Measurements from ENCODE around the gene PLXNB2. TPM values are rescaled to one million over a fixed set of nuclear protein-coding genes. Genes with fewer than 3 reads are reported as not detected.

PLXNB2 gene
- total and polyA plus RNA-seq, 2 of the 4 experiments (the other 2 are of a cell fraction) = 73.1 to 202 TPM

GRCh38 chr22:50313600-50313999 lies 6.2 kb upstream of the PLXNB2 start:
- peaks cover 5% of the 10 kb centered on the region for H3K4me1 ChIP-seq (ENCODE audit: control insufficient read depth, insufficient read depth, low read length)
- POLR2A ChIA-PET (ENCODE audit: unreplicated experiment) = no interaction called here
- H3K4ac ChIP-seq (ENCODE audit: low read depth, low read length) = no peak overlapping the region
- H3K9me3 ChIP-seq (ENCODE audit: control insufficient read depth, insufficient read depth, low read length) = no peaks in the 10 kb centered on the region
- H2AK5ac ChIP-seq (ENCODE audit: low read depth, low read length) = no peak overlapping the region
- H4K20me1 ChIP-seq (ENCODE audit: insufficient read depth, low read length) = no peaks in the 10 kb centered on the region
- no peak overlapping the region for H2BK120ac ChIP-seq (ENCODE audit: low read depth, low read length)
- H3K27ac ChIP-seq (ENCODE audit: insufficient read depth, low read length) = no peak overlapping the region
- H3K36me3 ChIP-seq (ENCODE audit: control insufficient read depth, insufficient read depth, low read length) = no peaks in the 10 kb centered on the region
- no peak overlapping the region for H4K8ac ChIP-seq (ENCODE audit: low read depth in 2 of 2, low read length in 2 of 2)
- CTCF ChIA-PET = no interaction called here
- H3K4me2 ChIP-seq (ENCODE audit: low read depth, low read length) = no peak overlapping the region
- H3K56ac ChIP-seq (ENCODE audit: extremely low read depth, insufficient read depth, low read length) = no peak overlapping the region
- H3K4me3 ChIP-seq (ENCODE audit: insufficient read depth, low read depth, low read length) = no peak overlapping the region
- H2BK15ac ChIP-seq (ENCODE audit: low read depth, low read length) = no peak overlapping the region
- H3K9ac ChIP-seq (ENCODE audit: low read depth, low read length) = no peak overlapping the region
- intact Hi-C loops (cut with micrococcal nuclease) (no loop called here), in situ Hi-C loops (cut with MboI; ENCODE audit: low sequenced_read_pairs) (no loop called here), dilution Hi-C loops (cut with HindIII; ENCODE audit: low sequenced_read_pairs, unreplicated experiment) (no loop called here)
- no peak overlapping the region for H2AK9ac ChIP-seq (replicated peaks; ENCODE audit: low read depth, low read length, poor library complexity)
- no peak overlapping the region for H4K5ac ChIP-seq (ENCODE audit: low read depth, low read length)
- no CpG with 5 or more reads among the region's 17 CpGs for WGBS, 2 experiments (ENCODE audit: extremely low coverage in 2 of 2, insufficient read length in 1 of 2)
- H2BK20ac ChIP-seq (ENCODE audit: low read depth, low read length) = no peak overlapping the region
- no peak overlapping the region for H4K91ac ChIP-seq (ENCODE audit: insufficient read depth, low read depth, low read length)
- no peak overlapping the region for H3K18ac ChIP-seq (ENCODE audit: low read depth, low read length)
- TF ChIP-seq RCOR1 (IDR thresholded peaks at IDR 0.05; ENCODE audit: insufficient replicate concordance, low read length) (no peak), ELK1 (IDR thresholded peaks at IDR 0.05; ENCODE audit: borderline replicate concordance, low read depth, low read length) (no peak)
- H3K27me3 ChIP-seq (ENCODE audit: control insufficient read depth, insufficient read depth, low read length) = peaks cover 3% of the 10 kb centered on the region; the same call in 1 of the 2 replicates
- no peak overlapping the region for H2AFZ ChIP-seq (replicated peaks; ENCODE audit: low read length, poor library complexity)
- no peak for DNase-seq
- no peak overlapping the region for H2BK5ac ChIP-seq (ENCODE audit: low read depth, low read length, poor library complexity, severe bottlenecking)
- H3K14ac ChIP-seq (replicated peaks; ENCODE audit: low read depth, low read length) = no peak overlapping the region
- H3K79me1 ChIP-seq (ENCODE audit: low read depth in 1 of 2, low read length in 2 of 2) = no peaks in the 10 kb centered on the region
- no TSS peak for BruUV-seq (replicated peaks)
- ATAC-seq (ENCODE audit: low read depth) = no peak
- H3K9me1 ChIP-seq (ENCODE audit: insufficient read depth, low read length) = no peaks in the 10 kb centered on the region
- no peak overlapping the region for H3K23ac ChIP-seq (ENCODE audit: low read depth, low read length)
